GM19023 (cell line): ENCODE data around the gene TDRD3.
"Not testable (repeated sequence)": the region's sequence is repeated elsewhere in the genome, so short reads cannot be mapped to it uniquely, and the experiment has no call there.

Experiments used
- ATAC-seq: cut with Tn5 transposase; IDR thresholded peaks from one replicate; pipeline ENCODE4 v1.9.1; 2021; ENCODE audit warnings: mild to moderate bottlenecking, moderate library complexity; ENCODE audit not compliant: unreplicated experiment

The TDRD3 gene

GRCh38 chr13:60396783-60397703 is at the start of gene TDRD3:
Gene TDRD3 (plus strand): TSS chr13:60397220. CDS start chr13:60397365, 145 bp downstream.
- peak; percentile 65 for ATAC-seq

GRCh38 chr13:60347690-60348089 is 49.3 kb upstream of the TDRD3 start:
- ATAC-seq = no peak

- ATAC-seq = no peak
These were observed 48.9 kb upstream of the TDRD3 start for GRCh38 chr13:60348097-60348496.

DNA sequence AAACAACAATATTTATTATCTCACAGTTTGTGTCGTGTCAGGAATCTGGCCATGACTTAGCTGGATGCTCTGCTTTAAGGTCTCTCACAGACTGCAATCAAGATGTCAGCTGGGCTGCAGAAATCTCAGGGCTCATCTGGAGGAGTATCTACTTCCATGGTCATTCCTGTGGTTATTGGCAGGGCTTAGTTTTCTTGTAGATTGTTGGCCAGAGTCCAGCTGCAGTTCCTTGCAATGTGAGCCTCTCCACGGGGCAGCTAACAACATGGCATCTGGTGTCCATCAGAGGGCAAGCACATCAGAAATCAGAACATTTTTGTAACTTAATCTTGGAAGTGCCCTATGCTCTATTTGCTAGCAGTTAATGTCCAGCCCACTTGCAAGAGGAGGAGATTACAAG is 45.7 kb upstream of the TDRD3 start:
- no peak for ATAC-seq

DNA sequence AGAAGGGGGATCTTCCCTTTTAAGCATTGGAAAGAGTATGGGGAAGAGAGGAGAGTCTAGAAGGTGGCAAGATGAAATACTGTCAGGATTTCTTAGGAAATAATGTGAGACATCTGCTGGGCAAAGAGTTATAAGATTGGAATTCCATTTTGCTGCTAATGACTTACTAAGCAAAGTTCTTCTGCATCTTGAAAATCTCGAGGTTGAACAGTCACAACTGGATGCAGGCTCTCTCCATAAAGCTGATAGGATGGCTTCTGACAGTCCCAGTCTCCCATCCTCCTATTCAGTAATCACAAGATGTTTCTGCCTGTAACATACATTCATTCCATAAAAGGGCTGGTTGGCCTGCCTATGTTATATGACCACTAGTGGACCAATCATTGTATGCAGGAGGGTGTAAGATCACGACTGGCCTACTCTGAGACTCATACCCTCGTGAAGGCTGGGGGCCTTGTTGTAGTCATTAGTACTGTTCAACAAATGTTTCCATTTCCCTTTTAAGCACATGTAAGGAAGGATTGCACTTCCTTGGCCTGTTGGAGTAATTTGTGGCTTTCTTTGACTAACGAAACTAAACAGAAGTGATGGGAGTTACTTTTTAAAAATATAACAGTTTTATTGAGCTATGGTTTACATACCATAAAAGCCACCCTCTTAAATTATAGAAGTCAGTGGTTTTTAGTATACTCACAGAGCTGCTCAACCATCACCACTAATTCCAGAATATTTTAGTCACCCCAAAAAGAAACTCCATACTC is 45.0 kb upstream of the TDRD3 start:
- no peak for ATAC-seq

DNA sequence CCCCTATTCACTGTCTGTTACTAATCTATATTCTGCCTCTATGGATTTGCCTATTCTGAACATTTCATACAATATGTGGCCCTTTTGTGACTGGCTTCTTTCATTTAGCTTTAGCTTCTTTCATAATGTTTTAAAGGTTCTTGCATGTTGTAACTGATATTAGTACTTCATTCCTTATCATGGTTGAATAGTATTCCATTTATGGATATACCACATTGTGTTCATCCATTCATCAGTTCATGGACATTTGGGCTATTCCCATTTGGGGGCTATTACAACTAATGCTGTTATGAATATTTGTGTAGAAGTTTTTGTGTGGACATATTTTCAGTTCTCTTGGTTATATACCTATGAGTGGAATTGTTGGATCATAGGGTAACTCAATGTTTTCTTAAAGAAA is 44.4 kb upstream of the TDRD3 start:
- ATAC-seq = no peak

GRCh38 chr13:60355056-60355455 is 42.0 kb upstream of the TDRD3 start:
- ATAC-seq = no peak

DNA sequence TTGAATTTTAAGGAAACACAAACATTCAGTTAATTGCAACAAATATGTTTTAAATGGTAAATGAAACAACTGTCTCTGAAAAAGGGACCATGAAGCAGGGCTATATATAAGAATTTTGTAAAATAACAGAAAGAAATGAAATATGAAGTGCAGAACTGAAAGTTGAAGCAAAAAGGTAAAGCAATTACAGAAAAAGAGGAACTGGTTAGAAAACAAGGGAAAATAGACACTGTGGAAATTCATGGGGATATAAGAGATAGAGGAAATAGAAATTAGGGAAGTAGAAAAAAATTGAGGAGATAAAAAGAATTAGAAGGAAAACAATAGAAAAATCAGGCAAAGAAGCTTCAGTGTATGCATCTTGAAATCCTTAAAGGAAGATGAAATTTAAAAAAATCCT is 40.0 kb upstream of the TDRD3 start:
- ATAC-seq = no peak

DNA sequence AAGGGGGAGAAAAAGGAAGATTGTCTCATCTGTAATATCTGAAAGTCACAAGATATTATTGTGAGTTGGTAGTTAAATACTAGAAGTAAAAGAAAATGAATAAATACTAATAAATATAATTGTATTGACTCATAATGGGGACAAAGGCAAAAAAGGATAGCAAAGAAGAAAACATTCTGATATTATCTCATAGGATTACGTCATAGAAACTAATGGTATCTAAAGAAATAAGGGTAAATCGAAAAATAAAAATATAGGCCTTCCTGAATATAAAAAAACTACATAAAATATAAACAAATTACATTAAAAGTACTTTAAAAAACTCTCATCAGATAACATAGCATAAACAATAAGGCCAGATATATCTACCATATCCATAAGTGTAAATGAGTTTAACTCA is 38.6 kb upstream of the TDRD3 start:
- ATAC-seq = no peak

GRCh38 chr13:60363288-60363687 is 33.7 kb upstream of the TDRD3 start:
- ATAC-seq = no peak

GRCh38 chr13:60369242-60369641 is 27.8 kb upstream of the TDRD3 start:
- ATAC-seq = no peak

GRCh38 chr13:60370343-60370742 is 26.7 kb upstream of the TDRD3 start:
- no peak for ATAC-seq

GRCh38 chr13:60372141-60372540 is 24.9 kb upstream of the TDRD3 start:
- no peak for ATAC-seq

- not testable (repeated sequence) for ATAC-seq
These were observed 17.7 kb upstream of the TDRD3 start for GRCh38 chr13:60379282-60379681.

GRCh38 chr13:60379837-60380565 is 17.0 kb upstream of the TDRD3 start:
- ATAC-seq = no peak

GRCh38 chr13:60384911-60385310 is 12.1 kb upstream of the TDRD3 start:
- ATAC-seq = no peak

DNA sequence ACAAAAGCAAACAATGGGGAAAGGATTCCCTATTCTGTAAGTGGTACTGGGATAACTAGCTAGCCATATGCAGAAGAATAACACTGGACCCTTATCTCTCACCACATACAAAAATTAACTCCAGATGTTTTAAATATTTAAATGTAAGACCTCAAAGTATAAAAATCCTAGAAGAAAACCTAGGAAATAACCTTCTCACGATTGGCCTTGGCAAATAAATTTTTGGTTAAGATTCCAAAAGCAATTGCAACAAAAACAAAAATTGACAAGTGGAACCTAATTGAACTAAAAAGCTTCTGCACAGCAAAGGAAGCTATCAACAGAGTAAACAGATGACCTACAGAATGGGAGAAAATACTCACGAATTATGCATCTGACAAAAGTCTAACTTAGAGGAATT is 10.8 kb upstream of the TDRD3 start:
- no peak for ATAC-seq

DNA sequence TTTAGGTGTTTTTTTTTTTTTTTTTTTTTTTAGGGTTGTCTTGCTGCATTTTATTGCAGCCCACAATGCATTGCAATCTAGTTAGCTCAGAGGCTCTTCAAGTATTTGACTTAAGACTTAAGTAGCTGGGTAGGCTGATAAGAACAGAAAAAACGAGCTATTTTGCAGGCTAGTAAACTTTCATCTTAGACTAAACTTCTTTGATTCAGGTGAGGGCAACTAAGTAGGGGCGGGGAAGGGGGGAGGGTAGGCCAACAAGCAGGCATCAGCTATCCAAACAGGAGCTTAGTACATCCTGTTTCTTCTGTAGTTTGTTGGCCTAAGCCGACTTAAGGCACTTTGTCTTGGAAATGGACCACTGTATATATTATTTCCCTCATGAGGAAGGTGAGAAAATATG is 4.9 kb upstream of the TDRD3 start:
- no peak for ATAC-seq

DNA sequence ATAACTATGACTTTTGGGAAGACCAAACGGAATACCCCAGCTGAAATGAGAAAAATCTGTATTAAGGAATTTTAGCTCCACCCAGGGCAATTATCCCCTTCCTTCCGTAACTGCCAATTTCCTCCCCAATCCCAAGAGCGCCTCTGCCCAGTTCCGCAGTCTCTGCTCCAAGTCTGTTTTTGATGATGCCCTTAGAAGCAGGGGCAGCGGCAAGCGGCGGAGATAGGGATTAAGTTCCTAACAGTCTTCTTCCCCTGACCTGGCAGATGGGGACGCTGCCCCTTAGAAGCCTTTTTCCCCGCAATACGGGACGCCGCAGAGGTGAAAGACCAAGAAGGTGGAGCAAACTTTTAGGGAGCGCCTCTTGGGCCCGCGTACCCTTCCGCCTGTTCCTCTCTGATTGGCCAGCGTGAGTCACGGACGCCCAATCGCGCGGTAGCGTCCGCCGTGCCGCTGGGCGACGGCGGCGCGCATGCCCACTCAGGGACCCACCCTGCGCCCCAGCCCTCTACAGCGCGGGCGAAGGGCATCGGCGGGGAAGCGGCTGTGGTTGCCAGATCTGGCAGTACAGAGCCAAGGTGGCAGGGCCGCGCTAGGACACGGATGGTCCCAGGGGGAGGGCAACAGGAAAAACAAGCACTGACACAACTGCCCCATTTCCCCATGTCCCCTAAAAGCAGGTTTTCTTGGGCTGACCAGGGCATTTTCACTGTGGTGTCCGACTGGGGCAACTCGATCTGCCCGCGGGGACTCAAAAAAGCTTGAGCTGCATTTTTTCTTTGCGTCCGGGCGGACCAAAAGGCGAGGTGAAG is 843 bp upstream of the TDRD3 start:
- peak; percentile 65 for ATAC-seq

DNA sequence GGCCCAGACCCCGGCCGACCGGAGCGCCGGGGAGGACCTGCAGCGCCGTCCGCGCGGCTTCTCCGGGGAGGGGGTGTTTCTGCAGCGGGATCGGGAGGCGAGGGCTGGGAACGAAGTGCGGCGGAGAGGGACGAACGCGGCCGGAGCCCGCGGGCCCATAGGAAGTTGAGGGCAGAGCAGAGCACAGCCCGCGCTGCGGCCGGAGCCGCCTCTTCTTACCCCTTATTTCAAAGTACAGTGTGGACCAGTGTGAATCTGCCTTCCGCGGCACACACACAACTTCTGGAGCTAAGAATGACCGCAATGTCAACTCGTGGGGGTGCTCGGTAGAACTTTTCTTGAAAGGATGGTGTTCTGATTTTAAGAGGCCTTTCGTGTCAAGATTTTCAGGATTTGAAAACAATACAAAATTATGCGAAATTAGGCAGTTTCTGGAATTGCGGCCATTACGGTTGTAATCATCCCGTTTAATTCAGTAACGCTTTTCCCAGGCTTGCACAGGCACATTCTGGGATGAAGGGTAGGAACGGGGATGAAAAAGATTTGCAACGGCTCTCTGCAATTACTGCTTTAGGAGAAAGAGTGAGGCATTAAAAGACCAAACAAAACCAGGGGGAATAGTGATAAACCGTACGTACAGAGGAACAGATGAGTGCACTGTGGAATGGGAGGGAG is 821 bp downstream of the TDRD3 start:
- peak; percentile 34 for ATAC-seq
